Stimulated activated naive CD4-positive, alpha-beta T cell treated with Interleukin-2 at 50 U/mL for 16 hours (primary cell): ENCODE measurements around the gene TARBP1.

Source experiments
- DNase-seq: peaks from one replicate; lab custom pipeline; 2025; lab: John Stamatoyannopoulos, UW

The TARBP1 gene

DNA sequence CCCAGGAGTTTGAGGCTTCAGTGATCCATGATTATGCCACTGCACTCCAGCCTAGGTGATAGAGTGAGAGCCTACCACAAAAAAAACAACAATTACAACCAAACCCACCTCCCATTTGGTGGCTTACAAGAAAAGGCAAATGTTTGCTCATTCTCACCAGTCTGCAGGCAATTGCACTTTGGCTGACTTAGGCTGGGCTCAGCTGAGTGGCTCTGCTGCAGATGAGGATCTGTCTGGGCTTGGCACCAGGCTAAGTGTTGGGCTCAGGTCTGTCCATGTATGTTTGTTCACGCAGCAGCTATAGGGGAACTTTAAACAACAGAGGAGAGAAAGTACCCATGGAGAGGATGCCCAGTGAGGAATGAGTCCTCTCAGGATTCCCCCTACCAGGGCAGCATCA lies 133.7 kb downstream of the TARBP1 start:
- DNase-seq: no peak

DNA sequence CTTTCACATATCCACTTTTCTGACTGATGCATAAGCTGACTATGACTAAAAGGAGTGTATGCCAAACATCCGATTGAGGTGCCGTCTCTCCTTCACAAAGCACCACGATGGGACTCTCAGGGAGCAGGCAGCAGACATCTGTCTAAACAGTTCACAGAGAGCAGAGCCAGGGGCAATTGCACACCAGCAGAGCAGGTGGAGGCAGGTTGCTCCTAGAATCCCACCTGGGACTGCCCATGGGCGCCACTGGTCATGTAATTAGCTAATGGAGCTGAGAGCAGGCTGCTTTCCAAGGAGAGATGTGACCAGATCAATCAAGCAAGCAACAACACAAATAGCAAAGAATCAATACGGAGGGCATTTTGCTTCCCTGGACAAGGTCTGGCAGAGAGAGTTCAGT lies 136.2 kb downstream of the TARBP1 start:
- no peak for DNase-seq
